Endometrium (tissue), 2 donors: ENCODE measurements around the gene GPA33.

Experiments used
- FAIRE-seq: peaks from 2 replicates; lab custom pipeline; 2012; peaks lifted over from hg19 to GRCh38; lab: Jason Lieb, UNC
- donor health status: control.
- donor health status: control.

Gene GPA33

GRCh38 chr1:167086033-167086432, 4.1 kb downstream of the GPA33 start:
- no peak for FAIRE-seq

- FAIRE-seq = no peak
These were observed 5.4 kb downstream of the GPA33 start for GRCh38 chr1:167084757-167085156.

DNA sequence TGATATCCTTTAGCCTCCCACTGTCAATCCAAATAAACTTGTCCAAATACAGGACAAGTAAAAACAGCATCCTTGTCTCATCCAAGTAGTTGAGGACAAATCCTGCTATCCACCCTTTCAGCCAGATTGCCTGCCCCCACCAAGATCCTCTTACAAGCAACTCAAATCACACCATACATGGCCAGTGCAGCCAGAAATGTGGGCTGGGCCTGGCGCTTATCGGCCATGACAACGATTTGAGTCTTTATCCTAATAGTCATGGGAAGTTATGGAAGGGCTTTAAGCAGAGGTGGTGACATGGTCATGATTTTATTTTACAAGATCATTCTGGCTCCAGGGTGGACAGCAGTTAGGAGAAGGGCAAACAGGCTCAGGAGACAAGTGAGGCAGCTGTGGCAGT, 6.3 kb downstream of the GPA33 start:
- FAIRE-seq = no peak

- FAIRE-seq = no peak
These were observed 7.0 kb downstream of the GPA33 start for GRCh38 chr1:167083066-167083665.

DNA sequence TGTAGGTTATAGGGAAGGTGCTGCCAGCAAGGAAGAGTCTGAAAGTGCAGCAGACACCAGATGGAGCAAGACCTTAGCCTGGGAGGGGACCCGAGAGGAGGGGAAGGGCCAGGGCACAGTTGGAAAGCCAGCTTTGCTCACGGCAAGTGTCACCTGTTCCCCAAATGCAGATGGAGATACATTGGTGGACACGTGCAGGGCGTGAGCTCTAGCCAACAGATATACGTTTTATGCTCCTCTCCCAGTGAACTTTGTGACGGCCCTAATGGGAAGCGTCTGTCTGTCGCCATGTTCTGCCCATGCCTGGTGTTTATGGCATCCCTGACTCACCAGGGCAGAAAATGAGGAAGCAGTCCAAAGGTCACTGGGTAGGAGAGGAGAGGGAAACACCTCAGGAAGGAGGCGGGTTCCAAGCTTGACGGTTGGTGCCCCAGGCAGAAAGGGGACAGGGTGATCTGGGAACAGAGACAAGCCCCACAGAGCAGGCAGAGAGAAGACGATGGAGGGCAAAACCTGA, 7.6 kb downstream of the GPA33 start:
- no peak for FAIRE-seq

DNA sequence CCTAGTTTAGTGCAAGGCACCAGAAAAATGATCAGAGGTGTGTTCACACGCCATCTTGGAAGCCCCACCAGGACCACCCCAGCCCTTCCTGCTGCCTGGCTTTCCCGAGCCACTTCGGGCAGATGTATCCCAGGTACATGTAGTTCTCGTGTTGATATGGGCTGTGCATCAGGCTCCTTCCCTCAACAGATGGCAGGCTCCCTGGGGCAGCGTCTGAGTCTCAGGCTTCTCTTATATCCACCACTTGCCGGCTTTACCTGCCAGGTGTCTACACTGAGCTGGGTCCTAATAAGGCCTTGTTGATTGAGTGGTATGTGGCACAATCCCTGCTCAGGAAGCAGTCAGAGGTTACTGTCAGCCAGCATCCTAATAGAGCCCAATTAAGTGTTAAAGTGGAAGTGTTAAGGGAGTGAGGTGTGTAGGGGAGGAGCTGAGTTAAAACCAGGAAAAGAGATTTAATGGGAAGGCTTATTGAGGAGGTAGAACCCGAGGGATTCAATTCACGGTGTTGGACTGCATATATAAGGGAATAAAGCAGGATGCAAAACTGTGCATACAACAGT, 8.5 kb downstream of the GPA33 start:
- no peak for FAIRE-seq

DNA sequence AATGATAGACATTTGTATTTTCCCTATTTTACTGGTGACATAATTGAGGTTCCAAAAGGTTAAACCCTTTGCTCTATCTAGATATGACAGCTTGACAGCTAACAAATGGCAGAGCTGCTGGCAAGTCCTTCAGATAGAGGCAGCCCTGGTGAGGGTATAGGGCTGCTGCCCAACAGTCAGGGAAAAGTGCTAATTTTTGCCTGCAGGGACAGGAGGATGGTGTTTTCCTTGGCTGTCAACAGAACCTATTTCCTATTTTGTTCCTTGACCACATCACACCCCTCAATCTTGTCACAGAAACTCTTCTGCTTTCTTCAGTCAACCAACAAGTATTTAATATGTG, 12.3 kb downstream of the GPA33 start:
- no peak for FAIRE-seq

- no peak for FAIRE-seq
These were observed 12.9 kb downstream of the GPA33 start for GRCh38 chr1:167077128-167077867.

DNA sequence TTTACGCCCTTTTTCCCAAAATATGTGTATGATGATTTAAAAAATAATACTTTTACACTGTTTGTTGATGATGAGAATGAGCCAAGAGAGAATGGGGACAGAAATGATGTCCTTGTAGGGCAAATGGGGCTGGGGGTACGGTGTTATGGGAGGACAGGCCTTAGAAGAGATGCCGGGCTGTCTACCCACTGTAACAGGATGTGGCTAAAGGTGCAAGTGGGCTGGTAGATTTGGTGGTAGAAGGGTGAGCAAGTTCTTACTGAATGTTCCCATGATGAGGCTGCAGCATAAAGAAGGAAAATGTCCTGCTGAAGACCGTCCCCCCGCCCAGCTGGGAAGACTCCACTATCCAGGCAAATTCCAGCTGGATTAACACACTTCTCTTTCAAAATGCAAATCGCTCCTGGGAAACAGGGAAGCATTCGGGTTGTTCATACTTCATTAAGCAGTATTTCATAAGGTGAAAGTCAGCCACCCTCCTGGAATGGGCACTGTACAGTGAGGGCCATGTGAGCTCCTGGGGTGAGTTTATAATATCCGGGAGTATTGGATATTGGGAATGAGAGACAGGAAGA, 14.0 kb downstream of the GPA33 start:
- no peak for FAIRE-seq

- no peak for FAIRE-seq
These were observed 18.9 kb downstream of the GPA33 start for GRCh38 chr1:167071286-167071685.

DNA sequence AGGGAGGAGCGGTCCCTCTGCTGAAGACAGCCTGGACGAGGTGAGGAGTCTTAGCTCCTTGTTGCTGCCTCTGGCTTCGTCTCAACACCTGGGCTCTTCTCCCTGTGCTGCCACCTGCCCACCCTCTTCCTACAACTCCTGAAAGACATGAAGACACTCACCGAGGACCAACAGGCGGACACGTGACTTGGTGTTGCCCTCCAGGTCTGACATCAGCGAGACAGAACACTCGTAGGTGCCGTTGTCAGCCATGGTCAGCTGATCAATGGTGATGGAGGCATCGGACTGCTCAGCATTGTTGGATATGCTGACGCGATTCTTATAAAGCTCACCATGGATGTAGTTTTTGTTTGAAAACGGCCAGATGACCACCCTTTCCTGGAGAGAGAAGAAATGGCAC, 21.4 kb downstream of the GPA33 start:
- FAIRE-seq = no peak

GRCh38 chr1:167067904-167068303, 22.3 kb downstream of the GPA33 start:
- FAIRE-seq = no peak

DNA sequence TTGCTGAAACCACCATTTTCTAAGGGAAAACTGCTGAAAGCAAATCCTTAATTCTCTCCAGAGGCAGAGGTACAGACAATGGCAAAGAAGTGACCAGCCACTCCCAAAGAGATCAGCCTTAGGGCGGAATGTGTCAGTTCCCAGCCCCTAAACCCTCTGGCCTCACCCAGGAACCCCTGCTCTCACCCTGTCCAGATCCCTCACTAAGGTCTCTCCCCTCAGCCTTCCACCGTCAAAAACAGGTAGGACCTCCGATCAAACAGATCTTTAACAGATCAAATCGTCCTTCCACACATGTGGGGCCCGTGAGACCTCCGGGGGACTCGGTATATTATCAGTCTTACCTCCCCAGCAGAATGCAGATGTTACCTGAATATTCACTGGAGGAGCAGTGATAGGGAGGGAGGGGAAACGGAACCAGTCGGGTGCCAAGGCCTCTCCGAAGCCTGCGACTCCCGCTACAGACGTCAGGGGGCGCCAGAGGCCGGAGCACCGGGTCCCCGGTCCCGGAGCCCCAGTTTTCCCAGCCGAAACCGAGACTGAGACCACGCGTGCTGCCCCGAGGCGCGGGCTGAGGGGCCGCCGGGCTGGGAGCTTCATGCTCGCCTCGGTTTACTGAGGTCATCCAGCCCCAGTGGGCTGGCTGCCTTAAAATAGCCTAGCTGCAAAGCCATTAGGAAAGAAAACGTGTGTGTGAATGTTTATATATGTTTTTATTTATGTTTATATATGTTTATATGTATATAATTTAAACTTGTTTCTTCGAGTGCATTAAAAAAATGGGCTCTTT, 23.6 kb downstream of the GPA33 start:
- FAIRE-seq = no peak

GRCh38 chr1:167065471-167065870, 24.7 kb downstream of the GPA33 start:
- FAIRE-seq = no peak

- no peak for FAIRE-seq
These were observed 25.6 kb downstream of the GPA33 start for GRCh38 chr1:167064621-167065020.

- no peak for FAIRE-seq
These were observed 29.1 kb downstream of the GPA33 start for GRCh38 chr1:167061073-167061464.

DNA sequence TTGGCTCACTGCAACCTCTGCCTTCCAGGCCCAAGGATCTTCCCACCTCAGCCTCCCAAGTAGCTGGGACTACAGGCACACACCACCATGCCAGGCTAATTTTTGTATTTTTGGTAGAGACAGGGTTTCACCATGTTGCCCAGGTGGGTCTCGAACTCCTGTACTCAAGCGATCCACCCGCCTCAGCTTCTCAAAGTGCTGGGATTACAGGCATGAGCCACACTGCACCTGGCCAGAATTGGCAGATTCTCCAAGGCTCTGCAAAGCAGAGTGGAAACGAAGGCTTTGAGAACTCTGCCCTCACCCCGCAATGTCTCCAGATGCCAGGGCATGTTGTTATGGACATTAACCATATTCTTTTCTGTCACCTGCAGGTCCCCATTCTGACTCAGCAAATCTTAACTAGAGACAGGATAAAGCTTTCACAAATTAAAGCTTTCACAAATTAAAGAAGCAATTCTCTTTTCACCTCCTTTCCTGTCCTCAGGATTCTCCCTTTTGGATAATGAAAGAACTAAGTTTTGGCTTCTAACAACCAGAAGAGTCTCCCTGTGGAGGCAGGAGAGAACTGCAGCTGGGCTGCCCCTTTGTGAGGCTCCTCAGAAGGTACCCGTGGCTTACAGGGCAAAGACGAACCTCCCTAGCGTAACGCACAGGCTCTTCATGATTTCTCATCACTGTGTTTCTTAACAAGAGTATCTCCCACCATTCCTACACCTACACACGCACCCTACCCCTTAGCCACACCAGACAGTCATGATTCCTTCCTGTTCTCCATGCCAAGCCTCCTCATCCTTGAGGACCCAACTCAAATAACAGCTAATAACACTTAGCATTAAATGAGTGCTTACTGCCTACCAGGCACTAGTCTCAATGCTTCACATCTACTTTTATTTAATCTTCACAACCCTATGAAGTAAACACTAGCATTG, 29.8 kb downstream of the GPA33 start:
- no peak for FAIRE-seq

GRCh38 chr1:167059809-167060107, 30.4 kb downstream of the GPA33 start:
- FAIRE-seq = no peak

DNA sequence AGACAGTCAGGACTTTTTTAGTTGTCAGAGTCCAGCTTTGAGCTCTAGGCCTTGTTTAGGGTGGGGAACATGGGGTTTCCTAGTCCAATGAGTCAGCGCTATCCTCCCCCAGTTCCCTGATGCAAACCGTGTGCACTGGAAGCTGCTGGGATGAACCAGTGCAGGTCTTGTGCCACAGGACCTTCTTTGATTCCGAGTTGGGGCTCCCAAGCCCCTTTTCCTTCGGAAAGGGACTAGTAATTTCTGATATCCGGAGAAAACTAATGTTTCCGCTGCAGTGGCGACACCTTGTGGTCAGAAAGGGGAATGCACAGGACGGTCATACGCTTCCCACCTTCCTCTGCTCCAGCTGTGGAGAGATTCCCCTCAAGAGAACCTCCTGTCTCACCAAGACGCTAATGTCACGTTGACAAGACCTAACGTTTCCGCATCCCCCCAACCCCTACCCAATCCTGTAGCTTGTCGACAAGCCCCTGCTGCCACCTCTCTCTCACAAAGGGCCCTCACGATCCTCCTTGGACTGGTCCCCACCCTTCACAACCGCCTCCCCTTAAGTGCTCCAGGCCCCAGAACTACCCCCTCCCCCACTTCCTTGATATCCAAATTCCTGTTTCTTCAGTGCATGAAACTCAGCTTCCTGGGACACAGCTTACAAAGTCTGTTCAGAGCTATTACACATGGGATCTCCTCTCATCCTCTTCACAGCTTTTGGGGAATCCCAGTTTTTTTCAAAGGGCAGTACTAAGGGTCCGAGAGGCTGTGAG, 30.9 kb downstream of the GPA33 start:
- no peak for FAIRE-seq

DNA sequence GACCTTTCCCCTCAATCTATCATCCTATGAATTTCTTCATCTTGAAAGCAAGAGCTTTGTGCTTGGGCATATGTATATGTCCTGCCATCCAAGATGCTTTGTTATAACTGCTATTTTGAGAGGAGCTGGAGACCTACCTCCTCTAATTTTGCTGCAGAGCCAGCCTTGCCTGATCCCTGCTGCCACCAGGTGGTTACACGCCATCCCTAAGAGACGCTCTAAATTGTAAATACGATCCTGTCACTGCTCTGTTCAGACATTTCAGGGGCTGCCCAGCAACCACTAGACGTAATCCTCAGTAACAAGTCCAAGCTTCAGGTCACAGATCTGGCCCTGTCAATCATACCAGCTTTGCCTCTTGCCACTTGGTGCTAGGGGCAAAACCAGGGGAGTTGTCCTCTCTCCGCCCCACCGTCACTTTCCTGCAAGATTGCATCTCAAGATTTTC, 32.9 kb downstream of the GPA33 start:
- FAIRE-seq = no peak
